Mammary epithelial cell (primary cell): Measurements from ENCODE around the gene DBF4B.

Experiments used
- EZH2 ChIP-seq: IDR thresholded peaks from 2 replicates; pipeline ENCODE4 v1.6.1; 2012; ENCODE audit warnings: low read length, inconsistent platforms, borderline replicate concordance
- TF ChIP-seq, protein P1 (sequence below), 2 donors: IDR thresholded peaks in 1 of 2; conservative IDR thresholded peaks in 1 of 2; 2 replicates each; pipeline ENCODE4 v1.5.1; 2011 to 2012; ENCODE audit warnings: inconsistent platforms in 2 of 2, low read length in 2 of 2, mild to moderate bottlenecking in 2 of 2, control low read depth in 1 of 2, low read depth in 1 of 2; ENCODE audit not compliant: insufficient read depth in 1 of 2; ENCODE audit errors: extremely low read depth in 1 of 2

DNA sequence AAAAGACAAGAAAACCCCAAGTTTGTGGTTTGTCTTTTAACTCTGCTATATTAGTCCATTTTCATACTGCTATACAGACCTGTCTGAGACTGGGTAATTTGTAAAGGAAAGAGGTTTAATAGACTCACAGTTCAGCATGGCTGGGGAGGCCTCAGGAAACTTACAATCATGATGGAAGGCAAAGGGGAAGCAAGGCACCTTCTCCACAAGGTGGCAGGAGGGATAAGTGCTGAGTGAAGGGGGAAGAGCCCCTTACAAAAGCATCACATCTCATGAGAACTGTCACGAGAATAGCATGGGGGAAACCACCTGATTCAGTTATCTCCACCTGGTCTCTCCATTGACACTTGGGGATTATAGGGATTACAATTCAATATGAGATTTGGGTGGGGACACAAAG lies 36.8 kb downstream of the DBF4B start:
- TF ChIP-seq, protein P1, sequence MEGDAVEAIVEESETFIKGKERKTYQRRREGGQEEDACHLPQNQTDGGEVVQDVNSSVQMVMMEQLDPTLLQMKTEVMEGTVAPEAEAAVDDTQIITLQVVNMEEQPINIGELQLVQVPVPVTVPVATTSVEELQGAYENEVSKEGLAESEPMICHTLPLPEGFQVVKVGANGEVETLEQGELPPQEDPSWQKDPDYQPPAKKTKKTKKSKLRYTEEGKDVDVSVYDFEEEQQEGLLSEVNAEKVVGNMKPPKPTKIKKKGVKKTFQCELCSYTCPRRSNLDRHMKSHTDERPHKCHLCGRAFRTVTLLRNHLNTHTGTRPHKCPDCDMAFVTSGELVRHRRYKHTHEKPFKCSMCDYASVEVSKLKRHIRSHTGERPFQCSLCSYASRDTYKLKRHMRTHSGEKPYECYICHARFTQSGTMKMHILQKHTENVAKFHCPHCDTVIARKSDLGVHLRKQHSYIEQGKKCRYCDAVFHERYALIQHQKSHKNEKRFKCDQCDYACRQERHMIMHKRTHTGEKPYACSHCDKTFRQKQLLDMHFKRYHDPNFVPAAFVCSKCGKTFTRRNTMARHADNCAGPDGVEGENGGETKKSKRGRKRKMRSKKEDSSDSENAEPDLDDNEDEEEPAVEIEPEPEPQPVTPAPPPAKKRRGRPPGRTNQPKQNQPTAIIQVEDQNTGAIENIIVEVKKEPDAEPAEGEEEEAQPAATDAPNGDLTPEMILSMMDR (conservative IDR thresholded peaks at IDR 0.05 in 1 of 2, IDR thresholded peaks at IDR 0.05 in 1 of 2; ENCODE audit: extremely low read depth in 1 of 2, insufficient read depth in 1 of 2, low read depth in 1 of 2, low read length in 2 of 2), result no peak
- TF ChIP-seq EZH2, result no peak
